HepG2 (cell line): Measurements from ENCODE around the gene WIZ. TPM values are rescaled to one million over a fixed set of nuclear protein-coding genes. Genes with fewer than 3 reads are reported as not detected.

Experiments used
- ATAC-seq: fragments of 200-7000 bp; cut with Tn5 transposase; 3 replicates; pipeline ENCODE4 v1.9.1; 2020; ENCODE audit warnings: mild to moderate bottlenecking, moderate library complexity
- BruUV-seq: library from RNA; stranded (reverse); fragments of 400-500 nt; replicated peaks from 2 replicates; lab custom pipeline; 2021; lab: Mats Ljungman, UMichigan
- CTCF ChIA-PET: fragments of 300-600 bp; formaldehyde crosslinking; extraction: SDS; loops from one replicate; lab custom pipeline; 2021; ENCODE audit warnings: low total read pairs, inconsistent platforms, low intra/inter-chr PET ratio; lab: Yijun Ruan, JAX
- POLR2A ChIA-PET: fragments of 350-600 bp; sonication (Branson Sonifier 250); formaldehyde crosslinking; loops from one replicate; lab custom pipeline; 2020; ENCODE audit warnings: antibody characterized with exemption, inconsistent platforms; lab: Yijun Ruan, JAX
- DNase-seq: peaks from one replicate; pipeline ENCODE4 v3.0.0-alpha.2; 2015; ENCODE audit warnings: low spot score
- FAIRE-seq: peaks from 3 replicates; lab custom pipeline; 2011; peaks lifted over from hg19 to GRCh38; lab: Jason Lieb, UNC
- H2AFZ ChIP-seq: one replicate; pipeline ENCODE4 v1.6.1; 2011; ENCODE audit warnings: low read length, inconsistent platforms
- H3K27ac ChIP-seq: fragments of 300-600 bp; 3 replicates; pipeline ENCODE4 v1.8.0; 2011; ENCODE audit warnings: mixed run types, mild to moderate bottlenecking, mixed read lengths, low read length, inconsistent platforms; ENCODE audit not compliant: insufficient read depth; ENCODE audit errors: extremely low read length
- H3K27me3 ChIP-seq, 2 experiments: fragments of 200-600 bp in 1 of 2; 2 replicates in 1 of 2; 3 replicates in 1 of 2; pipeline versions ENCODE4 v1.6.0 to v1.8.0; 2011; ENCODE audit warnings: low read length in 2 of 2, mild to moderate bottlenecking in 2 of 2, moderate library complexity in 2 of 2, inconsistent platforms in 1 of 2; ENCODE audit not compliant: insufficient read depth in 2 of 2, control insufficient read depth in 1 of 2
- H3K36me3 ChIP-seq, 2 experiments: fragments of 200-600 bp in 1 of 2; replicated peaks in 1 of 2; 2 replicates in 1 of 2; 3 replicates in 1 of 2; pipeline versions ENCODE4 v1.5.1 to v1.8.0; 2011; ENCODE audit warnings: low read length in 2 of 2, inconsistent platforms in 1 of 2; ENCODE audit not compliant: insufficient read depth in 2 of 2, control insufficient read depth in 1 of 2
- H3K4me1 ChIP-seq: 2 replicates; pipeline ENCODE4 v1.5.1; 2012; ENCODE audit warnings: low read length, inconsistent platforms; ENCODE audit not compliant: insufficient read depth
- H3K4me2 ChIP-seq: 2 replicates; pipeline ENCODE4 v1.6.0; 2011; ENCODE audit warnings: low read depth, low read length, inconsistent platforms
- H3K4me3 ChIP-seq, 3 experiments: fragments of 200-600 bp in 1 of 3; sonication (generic), shearing (Covaris generic) in 1 of 3; replicated peaks in 1 of 3; 2 replicates each; pipeline ENCODE4 v1.5.1; 2011 to 2016; ENCODE audit warnings: low read length in 3 of 3, inconsistent platforms in 2 of 3, low read depth in 2 of 3, mild to moderate bottlenecking in 2 of 3, control low read depth in 1 of 3, mixed read lengths in 1 of 3; ENCODE audit not compliant: insufficient read depth in 1 of 3
- H3K79me2 ChIP-seq: one replicate; pipeline ENCODE4 v1.6.1; 2011; ENCODE audit warnings: low read length, inconsistent platforms; ENCODE audit not compliant: insufficient read depth
- H3K9ac ChIP-seq: 2 replicates; pipeline ENCODE4 v1.6.0; 2011; ENCODE audit warnings: mild to moderate bottlenecking, low read depth, low read length, inconsistent platforms; ENCODE audit not compliant: insufficient read depth
- H3K9me3 ChIP-seq: 2 replicates; pipeline ENCODE4 v1.5.1; 2012; ENCODE audit warnings: mild to moderate bottlenecking, low read length
- H4K20me1 ChIP-seq: 2 replicates; pipeline ENCODE4 v1.6.0; 2011; ENCODE audit warnings: inconsistent platforms, mild to moderate bottlenecking, low read length, moderate library complexity; ENCODE audit not compliant: insufficient read depth
- AGO2 ChIP-seq: fragments of 200-400 bp; formaldehyde crosslinking; optimal IDR thresholded peaks from 2 replicates; pipeline ENCODE3; 2017; ENCODE audit warnings: mild to moderate bottlenecking, low read depth, low read length, moderate library complexity
- FIP1L1 ChIP-seq: fragments of 200-400 bp; formaldehyde crosslinking; IDR thresholded peaks from 2 replicates; pipeline ENCODE4 v1.6.1; 2018; ENCODE audit warnings: low read depth, mild to moderate bottlenecking, low read length, moderate library complexity, borderline replicate concordance; ENCODE audit not compliant: insufficient read depth
- GTF2F1 ChIP-seq: fragments of 150-350 bp; IDR thresholded peaks from 2 replicates; pipeline ENCODE4 v1.6.1; 2014; ENCODE audit warnings: low read length
- KAT7 ChIP-seq: IDR thresholded peaks from 2 replicates; pipeline ENCODE4 v1.6.1; 2018; ENCODE audit warnings: borderline replicate concordance, missing compliant biosample characterization
- MNT ChIP-seq: fragments of 450-650 bp; IDR thresholded peaks from 2 replicates; pipeline ENCODE4 v1.6.1; 2016
- MTA3 ChIP-seq: sonication (generic); formaldehyde crosslinking; IDR thresholded peaks from 2 replicates; pipeline ENCODE4 v1.4.0; 2020; ENCODE audit warnings: missing genetic modification reagents
- NCOR1 ChIP-seq: fragments of 200-600 bp; sonication (generic); IDR thresholded peaks from 2 replicates; pipeline ENCODE4 v1.7.0; 2017; ENCODE audit warnings: antibody characterized with exemption, low read length, borderline replicate concordance
- ZKSCAN1 ChIP-seq: fragments of 150-350 bp; IDR thresholded peaks from 2 replicates; pipeline ENCODE4 v1.6.1; 2014; ENCODE audit warnings: low read length
- ZMYM2 ChIP-seq: sonication (generic); formaldehyde crosslinking; IDR thresholded peaks from 2 replicates; pipeline ENCODE4 v1.8.0; 2022; ENCODE audit warnings: mild to moderate bottlenecking, missing genetic modification reagents
- WGBS: methylation state at CpG from one replicate; pipeline ENCODE4 v1.1.6; 2017; ENCODE audit warnings: low lambda C conversion rate; 5-methylcytosine and 5-hydroxymethylcytosine counted together
- in situ Hi-C: cut with HindIII; loops from 2 replicates; pipeline ENCODE4 v1.10.0; 2017; ENCODE audit warnings: low pct_unique_long_range_greater_than_20kb; ENCODE audit not compliant: extremely low pct_ligation_motif_present
- intact Hi-C: fragments of 100-400 bp; cut with micrococcal nuclease; formaldehyde crosslinking; loops from one replicate; pipeline ENCODE4 v1.10.0; 2022; ENCODE audit not compliant: unreplicated experiment
- polyA plus RNA-seq, 8 experiments: library from polyadenylated mRNA; depleted of rRNA in 3 of 8; stranded (reverse) in 7 of 8; unstranded in 1 of 8; fragments of >200 nt; fragmentation: Illumina TruSeq in 4 of 8; extraction: Trizol in 4 of 8; gene quantifications; 2 replicates each; pipeline versions ENCODE4 v1.2.1 to v1.2.3, GENCODE V29; 2011 to 2016; ENCODE audit warnings: low read depth in 4 of 8, missing spikeins in 1 of 8, mixed read lengths in 1 of 8; ENCODE audit not compliant: insufficient read depth in 1 of 8
- total RNA-seq, 5 experiments: library from RNA; depleted of rRNA; stranded (reverse); fragments of >200 nt; fragmentation: Illumina TruSeq; extraction: Trizol; gene quantifications; 2 replicates each; pipeline ENCODE4 v1.2.3, GENCODE V29; 2016; ENCODE audit warnings: low read depth in 1 of 5

Gene WIZ
- total and polyA plus RNA-seq, 2 of the 13 experiments (the other 11 are each of a cell fraction or from before 2014, with no cell fraction given): 4.7 to 4.8 TPM

DNA sequence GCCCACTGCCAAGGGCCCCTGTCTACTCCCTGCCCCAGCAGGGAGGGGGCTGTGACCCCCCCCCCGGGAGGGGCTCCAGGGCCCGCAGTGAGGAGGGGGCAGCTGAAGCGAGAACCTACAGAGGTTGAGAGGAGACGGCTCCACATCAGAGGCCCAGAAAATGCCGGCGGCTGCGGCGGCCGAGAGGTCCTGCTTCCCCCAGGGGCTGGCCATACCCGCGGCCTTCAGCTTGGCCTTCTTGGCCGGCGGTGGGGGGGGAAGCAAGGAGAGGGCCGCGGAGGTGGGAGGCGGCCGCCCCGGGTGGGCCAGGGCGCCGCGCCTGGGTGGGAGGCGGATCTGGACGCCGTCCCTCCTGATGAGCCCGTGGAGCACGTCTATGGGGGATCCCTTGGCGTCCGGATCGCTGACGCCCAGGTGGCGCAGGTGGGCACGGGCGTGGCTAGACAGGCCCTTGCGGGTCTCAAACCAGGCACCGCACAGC lies 21.7 kb downstream of the WIZ start:
- DNase-seq (no peak), ATAC-seq (no peak)
- intact Hi-C loops: no loop called here
- no peak overlapping the region for H2AFZ ChIP-seq
- 96% methylated on average over 26 of the region's 35 CpGs for WGBS
- ChIA-PET POLR2A (no interaction called here), CTCF (no interaction called here)
- no peaks in the 10 kb centered on the region for H4K20me1 ChIP-seq
- H3K9ac ChIP-seq: no peak overlapping the region
- no peak overlapping the region for H3K27ac ChIP-seq
- TF ChIP-seq ZMYM2 (CRISPR knock-in tag): no peak
- TF ChIP-seq MTA3 (CRISPR knock-in tag): no peak
- TF ChIP-seq GTF2F1: no peak
- TF ChIP-seq MNT: no peak
- TF ChIP-seq, all 625 proteins: peak for 0
- H3K4me3 ChIP-seq: no peak overlapping the region
- no peaks in the 10 kb centered on the region; a peak in 2 of 5 replicates for H3K27me3 ChIP-seq
- no peak overlapping the region for H3K4me2 ChIP-seq
- H3K4me1 ChIP-seq: peaks cover 17% of the 10 kb centered on the region
- H3K79me2 ChIP-seq: peaks cover 24% of the 10 kb centered on the region
- peaks cover 26 to 38% of the 10 kb centered on the region in 2 experiments; a peak in 4 of 5 replicates for H3K36me3 ChIP-seq
- no peaks in the 10 kb centered on the region; the same call in 1 of the 2 replicates for H3K9me3 ChIP-seq
- in situ Hi-C loops: loop anchor here (10.0 kb wide), 1 partner anchor 127 kb away; no protein-coding TSS in a partner anchor
- no TSS peak for BruUV-seq
- FAIRE-seq: no peak

- H3K4me3 ChIP-seq: no peak overlapping the region
- no peak overlapping the region for H3K4me2 ChIP-seq
- H3K9me3 ChIP-seq: no peaks in the 10 kb centered on the region; the same call in 1 of the 2 replicates
- H3K36me3 ChIP-seq: peaks cover 30 to 42% of the 10 kb centered on the region in 2 experiments; a peak in 4 of 5 replicates
- intact Hi-C loops: no loop called here
- no peak for FAIRE-seq
- POLR2A ChIA-PET: no interaction called here
- H3K27me3 ChIP-seq: no peaks in the 10 kb centered on the region; a peak in 2 of 5 replicates
- no peak for TF ChIP-seq FIP1L1
- TF ChIP-seq ZKSCAN1: no peak
- TF ChIP-seq AGO2: peak; percentile 22
- no peak for TF ChIP-seq NCOR1
- TF ChIP-seq KAT7: no peak
- in situ Hi-C loops: loop anchor here (10.0 kb wide), 1 partner anchor 127 kb away; no protein-coding TSS in a partner anchor
- CTCF ChIA-PET: no interaction called here
- no peak overlapping the region for H3K27ac ChIP-seq
- WGBS: 97% methylated on average over 24 of the region's 25 CpGs
- H3K9ac ChIP-seq: no peak overlapping the region
- H2AFZ ChIP-seq: no peak overlapping the region
- no peak for DNase-seq
- H3K4me1 ChIP-seq: peaks cover 17% of the 10 kb centered on the region
- H3K79me2 ChIP-seq: peaks cover 24% of the 10 kb centered on the region
- no TSS peak for BruUV-seq
- ATAC-seq: no peak
- H4K20me1 ChIP-seq: no peaks in the 10 kb centered on the region
These were observed 22.4 kb downstream of the WIZ start for GRCh38 chr19:15427350-15427700.
